ENCODE results near the gene TESK1.
A peak's percentile ranks its signal among the peaks of the same experiment; 100 is the strongest.
"Not testable (repeated sequence)": the region's sequence is repeated elsewhere in the genome, so short reads cannot be mapped to it uniquely, and the experiment has no call there.

TESK1 gene

GRCh38 chr9:35606726-35607125 is 1.7 kb downstream of the TESK1 start:
- Histone ChIP-seq H3K4me1 (ENCODE audit: control insufficient read depth, low read depth, low read length) (peaks cover 4% of the 10 kb centered on the region), H3K18ac (ENCODE audit: low read length) (no peak overlapping the region), H2AK5ac (ENCODE audit: low read length) (no peak overlapping the region), H3K56ac (ENCODE audit: low read length) (no peak overlapping the region), H3K4ac (ENCODE audit: low read depth, low read length) (no peak overlapping the region), H4K8ac (ENCODE audit: low read depth, low read length) (no peak overlapping the region), H3K4me2 (ENCODE audit: low read length) (no peak overlapping the region), H3K79me2 (ENCODE audit: control insufficient read depth, insufficient read depth, low read length) (no peaks in the 10 kb centered on the region), H3K79me1 (ENCODE audit: low read length) (peaks cover 9% of the 10 kb centered on the region), H3K27ac (ENCODE audit: low read depth, low read length) (no peak overlapping the region), H3K9ac (ENCODE audit: low read length) (no peak overlapping the region), H2BK5ac (ENCODE audit: low read length) (no peak overlapping the region), H3K4me3 (ENCODE audit: low read length) (no peak overlapping the region), H2BK15ac (replicated peaks; ENCODE audit: low read depth) (no peak overlapping the region), H3K36me3 (ENCODE audit: control insufficient read depth, insufficient read depth, low read length) (no peaks in the 10 kb centered on the region), H4K5ac (ENCODE audit: low read length) (no peak overlapping the region), H3K27me3 (ENCODE audit: insufficient read depth, low read length, poor library complexity) (no peaks in the 10 kb centered on the region), H3K23ac (ENCODE audit: low read length) (no peak overlapping the region), H2BK120ac (ENCODE audit: low read depth, low read length) (no peak overlapping the region)
- no CpG with 5 or more reads among the region's 7 CpGs for WGBS (ENCODE audit: extremely low coverage, insufficient coverage, low lambda C conversion rate)
- no peak for DNase-seq

DNA sequence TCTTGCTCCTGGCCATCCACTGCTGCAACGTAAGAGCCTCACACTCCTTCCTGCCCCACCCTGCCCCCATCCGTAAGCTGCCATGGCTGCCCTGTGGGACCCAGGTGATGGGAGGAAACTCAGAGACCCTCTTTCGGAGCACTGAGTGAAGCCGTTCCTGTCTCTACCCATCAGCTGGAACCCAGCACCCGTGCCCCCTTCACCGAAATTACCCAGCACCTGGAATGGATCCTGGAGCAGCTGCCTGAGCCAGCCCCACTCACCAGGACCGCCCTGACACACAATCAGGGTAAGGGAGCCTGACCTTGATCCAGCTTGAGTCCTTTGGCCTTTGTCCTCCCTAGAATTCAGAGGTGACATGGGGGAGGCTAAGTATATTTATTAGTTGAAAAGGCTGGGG is 3.2 kb downstream of the TESK1 start:
- H3K4ac ChIP-seq (ENCODE audit: low read depth, low read length) = no peak overlapping the region
- H3K23ac ChIP-seq (ENCODE audit: low read length) = no peak overlapping the region
- peaks cover 4% of the 10 kb centered on the region for H3K4me1 ChIP-seq (ENCODE audit: control insufficient read depth, low read depth, low read length)
- H3K9ac ChIP-seq (ENCODE audit: low read length) = no peak overlapping the region
- H3K4me2 ChIP-seq (ENCODE audit: low read length) = no peak overlapping the region
- H3K27ac ChIP-seq (ENCODE audit: low read depth, low read length) = no peak overlapping the region
- no peak overlapping the region for H2AK5ac ChIP-seq (ENCODE audit: low read length)
- no CpG with 5 or more reads among the region's 7 CpGs for WGBS (ENCODE audit: extremely low coverage, insufficient coverage, low lambda C conversion rate)
- no peak overlapping the region for H2BK5ac ChIP-seq (ENCODE audit: low read length)
- peaks cover 9% of the 10 kb centered on the region for H3K79me1 ChIP-seq (ENCODE audit: low read length)
- no peak for DNase-seq
- no peaks in the 10 kb centered on the region for H3K36me3 ChIP-seq (ENCODE audit: control insufficient read depth, insufficient read depth, low read length)
- H3K4me3 ChIP-seq (ENCODE audit: low read length) = no peak overlapping the region
- H4K5ac ChIP-seq (ENCODE audit: low read length) = no peak overlapping the region
- no peak overlapping the region for H3K18ac ChIP-seq (ENCODE audit: low read length)
- H3K27me3 ChIP-seq (ENCODE audit: insufficient read depth, low read length, poor library complexity) = no peaks in the 10 kb centered on the region
- no peak overlapping the region for H3K56ac ChIP-seq (ENCODE audit: low read length)
- H2BK15ac ChIP-seq (replicated peaks; ENCODE audit: low read depth) = no peak overlapping the region
- no peak overlapping the region for H2BK120ac ChIP-seq (ENCODE audit: low read depth, low read length)
- no peaks in the 10 kb centered on the region for H3K79me2 ChIP-seq (ENCODE audit: control insufficient read depth, insufficient read depth, low read length)
- H4K8ac ChIP-seq (ENCODE audit: low read depth, low read length) = no peak overlapping the region

- no peak overlapping the region for H3K56ac ChIP-seq (ENCODE audit: low read length)
- no peak overlapping the region for H3K4me3 ChIP-seq (ENCODE audit: low read length)
- peaks cover 4% of the 10 kb centered on the region for H3K4me1 ChIP-seq (ENCODE audit: control insufficient read depth, low read depth, low read length)
- no peak overlapping the region for H3K27ac ChIP-seq (ENCODE audit: low read depth, low read length)
- no peak overlapping the region for H3K4ac ChIP-seq (ENCODE audit: low read depth, low read length)
- no peak overlapping the region for H2BK15ac ChIP-seq (replicated peaks; ENCODE audit: low read depth)
- no peak overlapping the region for H3K9ac ChIP-seq (ENCODE audit: low read length)
- peaks cover 9% of the 10 kb centered on the region for H3K79me1 ChIP-seq (ENCODE audit: low read length)
- no peak overlapping the region for H3K18ac ChIP-seq (ENCODE audit: low read length)
- no peak overlapping the region for H3K4me2 ChIP-seq (ENCODE audit: low read length)
- no peak overlapping the region for H4K8ac ChIP-seq (ENCODE audit: low read depth, low read length)
- no peaks in the 10 kb centered on the region for H3K79me2 ChIP-seq (ENCODE audit: control insufficient read depth, insufficient read depth, low read length)
- no peak overlapping the region for H2BK5ac ChIP-seq (ENCODE audit: low read length)
- no peak overlapping the region for H3K23ac ChIP-seq (ENCODE audit: low read length)
- H3K36me3 ChIP-seq (ENCODE audit: control insufficient read depth, insufficient read depth, low read length) = no peaks in the 10 kb centered on the region
- H2AK5ac ChIP-seq (ENCODE audit: low read length) = no peak overlapping the region
- no CpG with 5 or more reads among the region's 31 CpGs for WGBS (ENCODE audit: extremely low coverage, insufficient coverage, low lambda C conversion rate)
- DNase-seq = no peak
- no peak overlapping the region for H4K5ac ChIP-seq (ENCODE audit: low read length)
- no peaks in the 10 kb centered on the region for H3K27me3 ChIP-seq (ENCODE audit: insufficient read depth, low read length, poor library complexity)
- no peak overlapping the region for H2BK120ac ChIP-seq (ENCODE audit: low read depth, low read length)
Observed at GRCh38 chr9:35609001-35609819, 4.1 kb downstream of the TESK1 start.

- Histone ChIP-seq H2BK120ac (ENCODE audit: low read depth, low read length) (no peak overlapping the region), H3K79me1 (ENCODE audit: low read length) (peaks cover 9% of the 10 kb centered on the region), H3K56ac (ENCODE audit: low read length) (no peak overlapping the region), H3K9ac (ENCODE audit: low read length) (no peak overlapping the region), H3K18ac (ENCODE audit: low read length) (no peak overlapping the region), H3K4ac (ENCODE audit: low read depth, low read length) (no peak overlapping the region), H3K4me2 (ENCODE audit: low read length) (no peak overlapping the region), H3K36me3 (ENCODE audit: control insufficient read depth, insufficient read depth, low read length) (no peaks in the 10 kb centered on the region), H2BK5ac (ENCODE audit: low read length) (no peak overlapping the region), H3K27ac (ENCODE audit: low read depth, low read length) (no peak overlapping the region), H3K79me2 (ENCODE audit: control insufficient read depth, insufficient read depth, low read length) (no peaks in the 10 kb centered on the region), H3K27me3 (ENCODE audit: insufficient read depth, low read length, poor library complexity) (no peaks in the 10 kb centered on the region), H3K4me1 (ENCODE audit: control insufficient read depth, low read depth, low read length) (peaks cover 4% of the 10 kb centered on the region), H2AK5ac (ENCODE audit: low read length) (no peak overlapping the region), H3K4me3 (ENCODE audit: low read length) (no peak overlapping the region), H3K23ac (ENCODE audit: low read length) (no peak overlapping the region), H4K5ac (ENCODE audit: low read length) (no peak overlapping the region), H4K8ac (ENCODE audit: low read depth, low read length) (no peak overlapping the region), H2BK15ac (replicated peaks; ENCODE audit: low read depth) (no peak overlapping the region)
- no CpG with 5 or more reads among the region's 13 CpGs for WGBS (ENCODE audit: extremely low coverage, insufficient coverage, low lambda C conversion rate)
- no peak for DNase-seq
Observed at GRCh38 chr9:35609820-35610163, 4.7 kb downstream of the TESK1 start.

GRCh38 chr9:35611230-35611797 is 6.3 kb downstream of the TESK1 start:
- Histone ChIP-seq H3K9ac (ENCODE audit: low read length) (no peak overlapping the region), H3K56ac (ENCODE audit: low read length) (no peak overlapping the region), H3K4ac (ENCODE audit: low read depth, low read length) (no peak overlapping the region), H3K23ac (ENCODE audit: low read length) (no peak overlapping the region), H2AK5ac (ENCODE audit: low read length) (no peak overlapping the region), H3K4me2 (ENCODE audit: low read length) (no peak overlapping the region), H3K4me1 (ENCODE audit: control insufficient read depth, low read depth, low read length) (peaks cover 1% of the 10 kb centered on the region), H3K36me3 (ENCODE audit: control insufficient read depth, insufficient read depth, low read length) (no peaks in the 10 kb centered on the region), H4K8ac (ENCODE audit: low read depth, low read length) (no peak overlapping the region), H2BK5ac (ENCODE audit: low read length) (no peak overlapping the region), H2BK15ac (replicated peaks; ENCODE audit: low read depth) (no peak overlapping the region), H4K5ac (ENCODE audit: low read length) (no peak overlapping the region), H3K27ac (ENCODE audit: low read depth, low read length) (no peak overlapping the region), H3K79me1 (ENCODE audit: low read length) (peaks cover 6% of the 10 kb centered on the region), H3K4me3 (ENCODE audit: low read length) (no peak overlapping the region), H2BK120ac (ENCODE audit: low read depth, low read length) (no peak overlapping the region), H3K79me2 (ENCODE audit: control insufficient read depth, insufficient read depth, low read length) (no peaks in the 10 kb centered on the region), H3K27me3 (ENCODE audit: insufficient read depth, low read length, poor library complexity) (no peaks in the 10 kb centered on the region), H3K18ac (ENCODE audit: low read length) (no peak overlapping the region)
- peak; percentile 59 for DNase-seq
- WGBS (ENCODE audit: extremely low coverage, insufficient coverage, low lambda C conversion rate) = no CpG with 5 or more reads among the region's 8 CpGs

DNA sequence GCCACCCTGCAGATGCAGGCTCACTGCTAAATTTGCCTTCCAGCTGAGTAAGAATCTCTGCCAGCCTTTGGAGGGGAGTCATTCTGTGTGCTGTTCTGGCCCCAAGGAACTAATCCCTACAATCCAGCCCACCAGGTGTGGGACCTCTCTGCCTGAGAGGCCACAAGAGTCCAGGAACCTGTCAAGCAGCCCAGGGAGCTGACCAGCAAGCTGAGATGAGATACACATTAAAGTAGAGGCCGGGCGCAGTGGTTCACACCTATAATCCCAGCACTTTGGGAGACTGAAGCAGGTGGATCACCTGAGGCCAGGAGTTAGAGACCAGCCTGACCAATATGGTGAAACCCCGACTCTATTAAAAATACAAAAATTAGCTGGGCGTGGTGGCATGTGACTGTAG is 7.0 kb downstream of the TESK1 start:
- no CpG with 5 or more reads among the region's 4 CpGs for WGBS (ENCODE audit: extremely low coverage, insufficient coverage, low lambda C conversion rate)
- not testable (repeated sequence) for H3K27ac ChIP-seq (ENCODE audit: low read depth, low read length); H2BK120ac ChIP-seq (ENCODE audit: low read depth, low read length)

More for the DNA sequence above, 7.0 kb downstream of the TESK1 start:
- not testable (repeated sequence) for H3K4ac ChIP-seq (ENCODE audit: low read depth, low read length); H3K4me1 ChIP-seq (ENCODE audit: control insufficient read depth, low read depth, low read length); H3K27me3 ChIP-seq (ENCODE audit: insufficient read depth, low read length, poor library complexity); H3K36me3 ChIP-seq (ENCODE audit: control insufficient read depth, insufficient read depth, low read length); H3K56ac ChIP-seq (ENCODE audit: low read length); H3K23ac ChIP-seq (ENCODE audit: low read length); H3K79me2 ChIP-seq (ENCODE audit: control insufficient read depth, insufficient read depth, low read length); H2AK5ac ChIP-seq (ENCODE audit: low read length); H3K18ac ChIP-seq (ENCODE audit: low read length); DNase-seq; H3K4me3 ChIP-seq (ENCODE audit: low read length); H4K5ac ChIP-seq (ENCODE audit: low read length); H2BK15ac ChIP-seq (replicated peaks; ENCODE audit: low read depth); H4K8ac ChIP-seq (ENCODE audit: low read depth, low read length); H3K4me2 ChIP-seq (ENCODE audit: low read length); H3K9ac ChIP-seq (ENCODE audit: low read length); H2BK5ac ChIP-seq (ENCODE audit: low read length); H3K79me1 ChIP-seq (ENCODE audit: low read length)

Measured in mesendoderm (in vitro differentiated cells).